HG03575 (cell line): ENCODE measurements around the gene CDK16.

Experiments used
- ATAC-seq: cut with Tn5 transposase; IDR thresholded peaks from one replicate; pipeline ENCODE4 v1.9.1; 2021; ENCODE audit not compliant: unreplicated experiment, insufficient number of reproducible peaks, low FRiP score; ENCODE audit errors: extremely low read depth

Gene CDK16

GRCh38 chrX:47218280-47218919 is at the start of gene CDK16:
CDK16 (plus strand) TSS chrX:47218681; CDS start chrX:47223558, 4,877 bp downstream.
- ATAC-seq = peak; percentile 17

DNA sequence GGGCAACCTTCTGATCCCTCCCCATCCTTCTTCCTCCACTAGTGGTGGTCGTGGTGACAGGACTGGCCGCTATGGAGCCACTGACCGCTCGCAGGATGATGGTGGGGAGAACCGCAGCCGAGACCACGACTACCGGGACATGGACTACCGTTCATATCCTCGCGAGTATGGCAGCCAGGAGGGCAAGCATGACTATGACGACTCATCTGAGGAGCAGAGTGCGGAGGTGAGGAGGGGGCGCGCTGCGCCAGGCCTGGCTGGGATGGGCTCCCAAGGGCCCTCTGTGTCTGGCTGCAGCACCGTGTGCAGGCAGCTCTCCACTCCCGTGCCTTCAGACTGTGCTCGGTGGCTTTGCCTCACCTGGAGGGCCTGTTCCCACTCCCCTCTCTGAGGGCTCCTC is 49.2 kb upstream of the CDK16 start:
- ATAC-seq = no peak

DNA sequence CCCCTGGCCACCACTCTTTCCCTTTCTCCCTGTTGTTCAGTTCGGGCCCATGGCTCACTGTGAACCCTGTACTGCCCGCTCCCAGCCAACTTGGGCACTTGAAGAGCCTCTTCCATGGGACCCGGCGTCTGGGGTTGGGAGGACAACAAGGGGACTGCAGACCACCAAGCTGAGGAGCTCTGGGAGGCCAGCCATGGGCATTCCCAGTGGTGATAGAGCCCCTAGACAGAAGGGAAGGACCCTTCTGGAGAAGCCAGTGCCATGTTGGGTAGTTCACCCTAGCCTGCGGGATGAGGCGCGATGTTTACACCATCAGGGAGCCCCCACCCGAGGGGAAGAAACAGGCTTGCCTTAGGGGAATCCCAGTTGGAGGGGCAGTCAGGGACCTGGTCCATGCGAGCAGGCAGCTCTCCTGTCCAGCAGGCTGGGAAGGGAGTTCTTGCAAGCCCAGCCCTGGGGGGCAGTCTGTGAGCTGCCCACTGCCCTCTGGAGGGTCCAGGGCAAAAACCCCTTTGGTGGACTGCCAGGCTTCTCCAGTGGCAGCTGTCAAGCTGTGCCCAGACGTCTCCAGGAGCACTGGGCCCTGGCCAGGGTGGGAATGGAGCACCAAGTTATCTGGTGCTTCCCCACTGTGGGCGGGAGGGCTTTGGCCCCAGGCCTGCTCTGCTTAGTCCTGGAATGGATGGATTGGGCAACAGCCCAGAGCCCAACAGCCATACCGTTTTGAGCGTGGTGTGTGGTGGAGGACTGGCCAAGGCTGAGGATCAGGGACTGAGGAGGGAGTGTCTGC is 48.6 kb upstream of the CDK16 start:
- ATAC-seq = no peak

GRCh38 chrX:47170861-47171692 is 47.4 kb upstream of the CDK16 start:
- no peak for ATAC-seq

DNA sequence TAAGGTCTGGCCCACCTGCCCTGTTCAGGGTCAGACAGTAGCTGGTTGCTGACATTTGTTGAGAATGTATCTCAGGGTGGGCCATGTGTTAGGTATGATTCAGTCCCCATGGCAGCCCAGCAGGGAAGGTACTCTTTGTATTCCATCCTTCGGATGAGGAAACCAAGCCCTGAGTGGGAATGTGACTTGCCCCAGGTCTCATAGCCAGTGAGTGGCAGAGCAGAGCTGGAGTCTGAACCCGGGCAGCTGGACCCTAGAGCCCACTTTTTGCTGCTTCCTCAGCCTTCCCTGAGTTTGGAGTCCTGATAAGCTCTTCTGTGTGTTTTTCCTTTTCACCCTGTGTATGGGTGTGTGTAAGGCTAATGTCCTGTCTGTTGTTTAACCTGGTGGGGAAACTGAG is 46.5 kb upstream of the CDK16 start:
- no peak for ATAC-seq

GRCh38 chrX:47172549-47172948 is 45.9 kb upstream of the CDK16 start:
- no peak for ATAC-seq

DNA sequence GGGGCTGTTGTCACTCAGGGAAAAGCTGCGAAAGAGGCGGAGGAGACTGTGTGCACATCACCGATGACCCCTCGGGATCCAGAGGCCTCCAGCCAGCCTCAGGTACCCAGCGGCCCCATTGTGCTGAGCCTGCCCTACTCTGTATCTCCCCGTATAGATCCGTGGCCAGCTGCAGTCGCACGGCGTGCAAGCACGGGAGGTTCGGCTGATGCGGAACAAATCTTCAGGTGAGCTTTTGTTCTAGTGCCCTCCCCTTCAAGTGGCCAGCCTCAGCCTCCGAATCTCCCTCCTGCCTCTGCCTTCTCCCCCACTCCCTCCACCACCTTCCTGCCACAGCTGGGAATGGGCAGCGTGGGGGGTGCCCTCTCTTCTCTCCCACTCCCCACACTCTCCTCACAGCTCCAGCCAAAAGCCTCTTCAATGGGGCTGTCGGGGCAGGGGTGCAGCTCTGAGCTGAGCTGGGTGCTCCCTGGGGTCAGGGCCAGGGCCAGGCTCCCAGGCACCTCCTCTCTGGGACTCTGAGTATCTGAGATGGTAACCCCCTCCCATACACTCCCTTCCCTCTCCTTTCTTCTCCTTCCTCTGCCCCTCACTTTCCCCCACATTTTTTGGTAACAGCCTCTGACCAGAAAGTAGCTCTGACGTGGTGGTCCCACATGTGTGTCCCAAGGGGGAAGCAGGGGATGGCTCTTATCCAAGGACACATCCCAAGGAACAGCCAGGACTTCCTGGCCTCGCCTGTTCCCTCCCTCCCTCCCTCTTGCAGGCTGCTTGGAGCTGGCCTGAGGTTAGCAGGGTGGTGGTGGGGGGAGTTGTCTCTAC is 45.3 kb upstream of the CDK16 start:
- no peak for ATAC-seq

GRCh38 chrX:47174376-47174775 is 44.1 kb upstream of the CDK16 start:
- no peak for ATAC-seq

DNA sequence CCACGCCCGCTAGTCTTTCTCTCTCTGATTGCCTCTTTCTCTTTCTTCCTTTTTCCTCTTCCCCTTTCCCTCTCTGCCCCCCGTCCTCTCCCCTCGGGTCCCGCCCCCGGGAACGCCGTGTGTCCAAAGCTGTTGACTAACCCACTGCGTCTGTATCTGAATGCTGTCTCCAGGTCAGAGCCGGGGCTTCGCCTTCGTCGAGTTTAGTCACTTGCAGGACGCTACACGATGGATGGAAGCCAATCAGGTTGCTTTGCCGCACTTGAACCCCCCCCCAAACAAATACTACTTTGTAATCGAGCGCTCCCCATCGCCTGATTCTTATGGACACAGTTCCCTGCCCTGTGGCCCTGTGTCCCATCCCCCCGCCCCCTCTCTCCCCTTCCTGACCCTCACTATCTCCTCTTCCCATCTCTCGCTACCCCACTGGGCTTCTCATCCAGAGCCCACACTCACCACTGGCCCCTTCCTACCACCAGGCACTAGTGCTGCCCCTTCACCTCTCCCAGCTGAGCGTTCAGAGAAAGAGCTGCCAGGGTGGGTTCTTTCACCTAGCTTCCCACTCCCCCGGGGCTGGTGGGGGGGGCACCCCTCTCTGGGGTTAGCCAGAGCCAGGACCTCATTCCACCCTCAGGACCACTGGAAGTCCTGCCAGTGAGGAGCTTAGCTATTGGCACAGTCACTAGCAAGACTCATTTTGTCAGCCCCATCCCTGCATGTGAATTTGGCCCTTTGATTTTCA is 43.5 kb upstream of the CDK16 start:
- ATAC-seq = no peak

GRCh38 chrX:47175588-47175980 is 42.9 kb upstream of the CDK16 start:
- ATAC-seq = no peak

DNA sequence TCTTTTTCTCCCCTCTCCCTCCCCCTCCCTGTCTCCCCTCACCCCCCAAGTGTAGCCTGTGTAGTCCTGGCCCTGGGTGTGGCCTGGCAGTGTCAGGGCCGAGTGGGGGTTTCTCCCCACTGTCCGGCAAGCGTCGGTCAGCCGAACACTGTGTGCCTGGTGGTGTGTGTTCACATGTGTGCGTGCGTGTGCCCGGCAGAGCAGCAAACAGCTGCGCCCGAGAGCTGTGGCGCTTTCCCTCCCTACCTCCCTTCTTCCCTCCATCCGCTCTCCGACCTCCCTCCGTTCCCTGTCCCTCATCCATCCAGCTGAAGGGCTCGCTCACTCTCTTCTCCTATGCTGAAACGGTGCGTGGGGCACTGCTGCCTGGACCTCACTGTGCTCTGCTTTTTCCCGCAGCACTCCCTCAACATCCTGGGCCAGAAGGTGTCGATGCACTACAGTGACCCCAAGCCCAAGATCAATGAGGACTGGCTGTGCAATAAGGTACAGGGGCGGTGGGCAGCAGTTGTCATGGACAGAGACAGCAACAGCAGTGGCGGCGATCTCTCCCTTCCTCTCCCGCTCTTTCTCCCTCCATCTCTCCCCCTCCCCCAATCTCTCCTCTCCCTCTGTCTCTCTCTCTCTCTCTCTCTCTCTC is 42.3 kb upstream of the CDK16 start:
- ATAC-seq = no peak

GRCh38 chrX:47177079-47177478 is 41.4 kb upstream of the CDK16 start:
- no peak for ATAC-seq

DNA sequence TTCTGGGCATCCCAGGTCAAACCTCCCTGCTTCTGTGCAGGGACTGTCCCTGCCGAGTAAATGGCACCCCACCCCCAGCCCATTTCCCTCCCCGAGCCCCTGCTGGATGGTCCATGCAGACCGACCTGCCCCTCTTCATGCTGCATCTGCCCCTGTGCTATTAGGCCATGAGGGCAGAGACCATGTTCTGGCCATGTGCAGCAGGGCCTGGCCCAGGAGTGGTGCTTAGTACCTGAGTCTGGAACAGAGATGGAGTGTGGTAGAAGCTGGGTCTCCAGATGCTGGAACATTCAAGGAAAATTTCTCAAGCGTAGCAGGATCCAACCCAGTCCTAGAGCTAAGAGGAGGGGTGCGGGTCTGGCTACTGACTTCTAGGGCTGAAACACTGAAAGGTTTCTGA is 40.1 kb upstream of the CDK16 start:
- ATAC-seq = no peak

DNA sequence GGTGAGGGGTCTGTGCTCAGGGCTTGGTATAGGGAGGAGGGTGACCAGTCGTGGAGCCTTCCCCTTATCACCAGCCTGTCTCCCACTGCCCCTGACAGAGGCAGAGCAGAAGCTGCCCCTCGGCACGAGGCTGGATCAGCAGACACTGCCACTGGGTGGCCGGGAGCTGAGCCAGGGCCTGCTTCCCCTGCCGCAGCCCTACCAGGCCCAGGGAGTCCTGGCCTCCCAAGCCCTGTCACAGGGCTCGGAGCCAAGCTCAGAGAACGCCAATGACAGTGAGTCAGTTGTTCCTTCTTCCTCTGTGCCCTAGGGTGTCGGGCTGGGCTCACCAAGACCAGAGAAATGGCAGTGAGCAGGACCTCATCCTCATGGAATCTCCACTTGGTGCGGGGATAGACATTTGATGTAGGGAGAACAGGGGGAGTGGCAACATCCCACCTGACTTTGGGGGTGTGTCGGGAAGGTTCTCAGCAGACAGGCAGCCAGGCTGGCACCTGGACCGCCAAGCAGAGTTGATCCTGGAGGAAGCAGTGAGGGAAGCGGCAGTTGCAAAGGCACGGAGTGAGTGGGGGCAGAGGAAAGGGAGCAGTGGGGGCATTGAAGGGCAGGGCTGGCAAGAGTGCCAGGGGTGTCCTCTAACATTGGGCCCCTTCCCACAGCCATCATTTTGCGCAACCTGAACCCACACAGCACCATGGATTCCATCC is 39.1 kb upstream of the CDK16 start:
- no peak for ATAC-seq

- no peak for ATAC-seq
These were observed 38.6 kb upstream of the CDK16 start for GRCh38 chrX:47179928-47180255.

DNA sequence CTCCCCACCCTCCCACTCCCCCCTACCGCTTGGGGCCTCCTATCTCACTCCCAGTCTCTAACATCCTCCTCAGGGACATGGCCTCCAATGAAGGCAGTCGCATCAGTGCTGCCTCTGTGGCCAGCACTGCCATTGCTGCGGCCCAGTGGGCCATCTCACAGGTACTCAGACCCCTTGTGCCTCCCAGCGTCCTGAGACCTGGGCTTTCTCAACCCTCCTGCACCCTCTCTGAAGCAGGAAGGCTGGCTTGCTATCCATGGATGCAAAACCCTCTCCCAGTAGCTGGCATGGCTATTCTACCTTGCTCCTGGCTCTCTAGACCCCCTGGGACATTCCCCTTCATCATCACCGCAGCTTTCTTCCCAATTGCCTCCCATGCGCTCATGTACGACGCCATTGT is 38.1 kb upstream of the CDK16 start:
- no peak for ATAC-seq

DNA sequence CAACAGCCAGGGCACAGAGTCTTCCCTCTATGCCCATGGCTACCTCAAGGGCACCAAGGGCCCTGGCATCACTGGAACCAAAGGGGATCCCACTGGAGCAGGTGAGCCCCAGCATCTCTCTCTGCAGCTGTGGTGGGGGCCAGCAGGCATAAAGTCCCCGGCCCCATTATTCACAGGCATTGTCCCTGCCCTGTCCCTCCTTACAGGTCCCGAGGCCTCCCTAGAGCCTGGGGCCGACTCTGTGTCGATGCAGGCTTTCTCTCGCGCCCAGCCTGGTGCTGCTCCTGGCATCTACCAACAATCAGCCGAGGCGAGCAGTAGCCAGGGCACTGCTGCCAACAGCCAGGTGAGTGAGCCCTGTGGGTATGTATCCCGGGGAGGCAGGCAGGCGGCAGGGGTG is 37.2 kb upstream of the CDK16 start:
- ATAC-seq = no peak
